Stimulated activated CD8-positive, alpha-beta memory T cell treated with anti-CD3 and anti-CD28 coated beads, Interleukin-7, amount 100 ng/mL, for 48 hours (primary cell): ENCODE measurements around the gene DOK6.
"Not testable (repeated sequence)": the region's sequence is repeated elsewhere in the genome, so short reads cannot be mapped to it uniquely, and the experiment has no call there.

Source experiments
- DNase-seq, 2 donors: peaks; one replicate each; pipeline ENCODE4 v3.0.0-alpha.2; 2020; ENCODE audit warnings: low read depth in 1 of 2; ENCODE audit errors: extremely low read depth in 1 of 2

DOK6 gene

DNA sequence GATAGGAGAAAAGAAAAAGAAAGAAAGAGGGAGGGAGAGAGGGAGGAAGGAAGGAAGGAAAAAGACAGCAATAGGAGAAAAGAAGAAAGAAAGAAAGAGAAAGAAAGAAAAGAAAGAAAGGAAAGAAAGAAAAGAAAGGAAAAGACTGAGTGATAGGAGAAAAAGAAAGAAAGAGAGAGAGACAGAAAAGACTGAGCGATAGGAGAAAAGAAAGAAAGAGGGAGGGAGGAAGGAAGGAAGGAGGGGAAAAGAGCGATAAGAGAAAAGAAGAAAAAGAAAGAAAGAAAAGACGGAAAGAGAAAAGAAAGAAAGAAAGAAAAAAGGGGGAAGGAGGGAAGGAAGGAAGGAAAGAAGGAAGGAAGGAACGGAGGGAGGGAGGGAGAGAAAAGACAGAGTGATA, 216.7 kb downstream of the DOK6 start:
- no peak for DNase-seq

- no peak for DNase-seq
Observed at GRCh38 chr18:69617888-69618287, 217.2 kb downstream of the DOK6 start.

- DNase-seq: no peak
Observed at GRCh38 chr18:69622184-69622583, 221.5 kb downstream of the DOK6 start.

- no peak for DNase-seq
Observed at GRCh38 chr18:69622961-69623360, 222.3 kb downstream of the DOK6 start.

GRCh38 chr18:69626171-69626570, 225.5 kb downstream of the DOK6 start:
- DNase-seq: no peak

GRCh38 chr18:69626643-69627242, 226.1 kb downstream of the DOK6 start:
- no peak for DNase-seq

GRCh38 chr18:69628774-69629359, 228.2 kb downstream of the DOK6 start:
- no peak for DNase-seq

GRCh38 chr18:69631281-69631680, 230.6 kb downstream of the DOK6 start:
- no peak for DNase-seq

DNA sequence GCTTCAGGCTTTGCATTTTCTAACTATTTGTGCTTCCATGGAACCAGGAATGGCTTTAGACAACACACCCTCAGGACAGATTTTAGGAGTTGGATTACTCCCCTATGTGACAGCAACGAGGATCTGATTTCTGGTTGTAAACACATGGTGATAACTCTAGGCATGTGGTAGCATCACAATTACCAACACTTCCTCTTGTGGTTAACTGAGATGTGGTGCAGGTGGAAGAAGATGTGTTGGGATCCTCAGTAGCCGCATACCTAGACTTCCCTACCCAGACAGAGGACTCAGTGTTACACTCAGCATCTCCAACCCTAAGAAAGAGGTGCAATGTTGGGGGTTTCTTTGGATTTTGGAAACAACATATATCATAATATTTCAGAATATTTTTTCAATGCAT, 234.8 kb downstream of the DOK6 start:
- DNase-seq: no peak

GRCh38 chr18:69636529-69637301, 236.0 kb downstream of the DOK6 start:
- DNase-seq: no peak

- no peak for DNase-seq
Observed at GRCh38 chr18:69638056-69638455, 237.4 kb downstream of the DOK6 start.

- DNase-seq: no peak
Observed at GRCh38 chr18:69647702-69648101, 247.0 kb downstream of the DOK6 start.

DNA sequence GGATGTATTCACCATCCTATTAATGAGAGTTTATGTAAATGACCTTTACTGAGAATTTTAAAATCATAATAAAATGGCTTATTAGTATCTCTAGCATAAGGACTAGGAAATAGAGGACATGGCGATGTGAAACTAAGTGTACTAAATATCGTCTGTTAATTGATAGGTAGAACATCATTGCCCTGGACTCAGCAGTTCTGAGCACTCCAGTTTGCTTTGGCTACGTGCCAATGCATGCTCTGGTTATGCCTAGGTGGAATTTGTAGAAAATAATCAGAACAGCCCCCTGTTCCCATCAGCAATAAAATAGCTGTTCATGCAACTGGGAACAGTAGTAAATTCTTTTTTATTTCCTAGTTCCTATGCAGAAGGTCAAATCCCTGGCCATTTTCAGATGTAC, 247.8 kb downstream of the DOK6 start:
- DNase-seq: no peak

DNA sequence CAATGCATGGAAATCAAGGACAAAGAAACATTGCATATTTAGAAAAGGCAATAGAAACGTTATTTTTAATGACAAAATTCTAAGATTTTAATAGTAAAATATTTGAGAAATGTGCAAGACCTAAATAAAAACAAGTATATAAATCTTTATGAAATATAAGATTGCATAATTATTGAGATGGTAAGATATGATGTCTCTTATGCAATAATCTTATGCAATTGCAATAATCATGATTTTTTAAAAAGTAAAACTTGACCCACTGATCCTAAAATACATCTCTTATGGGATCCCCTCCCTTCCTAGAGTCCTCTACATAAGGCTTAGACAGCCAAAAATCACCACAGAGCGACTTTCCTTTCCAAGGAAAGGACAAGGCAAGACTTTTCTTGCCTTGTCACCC, 249.0 kb downstream of the DOK6 start:
- DNase-seq: no peak

DNA sequence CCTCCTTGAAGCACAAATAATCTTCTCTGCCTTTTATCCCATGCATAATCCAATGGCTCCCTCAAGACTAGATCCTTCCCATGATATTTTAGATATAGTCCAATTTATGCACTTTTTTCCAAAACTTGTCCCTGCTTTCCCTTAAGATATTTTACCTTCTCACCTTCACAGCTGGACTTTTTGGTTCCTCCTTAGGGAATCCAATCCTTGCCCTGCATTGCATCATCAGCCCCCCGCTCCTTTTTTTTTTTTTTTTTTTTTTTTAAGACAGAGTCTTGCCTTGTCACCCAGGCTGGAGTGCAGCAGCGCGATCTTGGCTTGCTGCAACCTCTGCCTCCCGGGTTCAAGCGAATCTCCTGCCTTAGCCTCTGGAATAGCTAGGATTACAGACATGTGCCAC, 250.6 kb downstream of the DOK6 start:
- DNase-seq: no peak

- DNase-seq: no peak
Observed at GRCh38 chr18:69655816-69656215, 255.1 kb downstream of the DOK6 start.

DNA sequence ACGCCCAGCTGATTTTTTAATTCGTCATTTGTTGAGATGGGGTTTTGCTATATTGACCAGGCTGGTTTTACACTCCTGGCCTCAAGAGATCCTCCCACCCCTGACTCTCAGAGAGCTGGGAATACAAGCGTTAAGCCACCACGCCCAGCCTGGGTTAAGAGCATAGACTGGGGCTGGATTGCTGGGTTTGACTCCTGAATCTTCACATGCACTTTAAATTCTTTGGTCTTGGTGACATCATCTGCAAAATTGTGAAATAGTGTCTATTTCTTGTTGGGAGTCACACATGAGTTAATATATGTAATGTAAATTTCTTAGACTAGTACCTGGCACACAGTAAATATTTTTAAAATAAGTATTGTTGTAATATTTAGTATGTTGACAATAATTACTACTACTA, 257.4 kb downstream of the DOK6 start:
- no peak for DNase-seq

DNA sequence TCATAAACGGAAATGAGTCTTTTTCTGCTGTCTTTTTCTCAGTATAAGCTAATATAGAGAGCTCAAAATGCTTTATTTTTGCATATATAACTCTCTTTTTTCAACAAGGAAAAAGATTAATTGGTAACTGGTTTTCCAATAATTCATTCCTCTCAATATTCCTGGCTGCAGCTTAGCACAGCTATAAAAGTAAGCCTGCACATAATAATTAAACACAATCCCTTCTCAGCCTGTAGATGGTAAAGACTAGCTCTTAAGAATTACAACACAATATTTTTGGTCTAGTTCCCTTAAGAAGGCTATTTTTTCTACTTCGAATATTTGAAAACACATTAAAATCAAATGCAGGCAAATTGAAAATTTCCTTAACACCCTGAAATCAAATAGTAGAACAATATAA, 258.0 kb downstream of the DOK6 start:
- no peak for DNase-seq

- DNase-seq: no peak
Observed at GRCh38 chr18:69659142-69659651, 258.5 kb downstream of the DOK6 start.

DNA sequence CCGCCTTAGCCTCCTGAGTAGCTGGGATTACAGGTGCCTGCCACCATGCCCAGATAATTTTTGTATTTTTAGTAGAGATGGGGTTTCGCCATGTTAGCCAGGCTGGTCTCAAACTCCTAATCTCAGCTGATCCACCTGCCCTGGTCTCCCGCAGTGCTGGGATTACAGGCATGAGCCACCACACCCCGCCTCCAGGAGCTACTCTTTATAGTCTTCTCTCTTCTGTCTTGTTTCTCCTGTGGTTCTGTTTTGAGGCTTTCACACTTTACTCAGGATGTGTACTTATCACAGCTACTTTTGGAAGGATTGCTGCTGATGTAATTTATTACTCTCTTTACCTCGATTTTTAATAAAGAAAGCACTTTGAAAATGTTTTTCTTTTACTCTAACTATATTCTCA, 261.4 kb downstream of the DOK6 start:
- not testable (repeated sequence) for DNase-seq

- DNase-seq: no peak
Observed at GRCh38 chr18:69664399-69664798, 263.7 kb downstream of the DOK6 start.

GRCh38 chr18:69674292-69674877, 273.7 kb downstream of the DOK6 start:
- no peak for DNase-seq
